ENCODE measurements around the gene CACNA1G.

Gene CACNA1G

GRCh38 chr17:50564916-50565315 lies 4.4 kb downstream of the CACNA1G start:
- in situ Hi-C loops (cut with MboI; ENCODE audit: low sequenced_read_pairs) = no loop called here

GRCh38 chr17:50565402-50566350 lies 5.2 kb downstream of the CACNA1G start:
- in situ Hi-C loops (cut with MboI; ENCODE audit: low sequenced_read_pairs) = no loop called here

DNA sequence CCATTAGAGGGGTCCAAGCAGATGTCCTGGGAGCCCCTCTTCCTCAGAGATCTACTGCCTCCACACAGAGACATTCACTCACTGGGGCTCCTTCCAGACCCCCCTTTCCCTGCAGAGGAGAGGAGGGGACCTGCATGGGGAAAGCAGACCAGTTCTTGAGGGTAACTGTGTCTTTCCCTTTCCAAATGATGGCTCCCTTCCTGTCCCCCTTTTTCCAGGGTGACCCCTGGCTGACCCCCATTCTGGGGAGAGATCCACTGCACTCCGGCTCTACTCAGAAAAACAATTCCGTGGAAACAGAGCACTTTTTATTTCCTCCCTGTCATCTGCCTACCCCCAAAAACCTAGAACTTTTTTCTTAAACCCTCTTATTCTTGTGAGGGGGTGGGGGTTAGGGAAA lies 6.4 kb downstream of the CACNA1G start:
- in situ Hi-C loops (cut with MboI; ENCODE audit: low sequenced_read_pairs) = no loop called here

GRCh38 chr17:50568659-50569058 lies 8.1 kb downstream of the CACNA1G start:
- in situ Hi-C loops (cut with MboI; ENCODE audit: low sequenced_read_pairs) = no loop called here

- in situ Hi-C loops (cut with MboI; ENCODE audit: low sequenced_read_pairs) = no loop called here
These were observed 9.1 kb downstream of the CACNA1G start for GRCh38 chr17:50569592-50569991.

- in situ Hi-C loops (cut with MboI; ENCODE audit: low sequenced_read_pairs) = no loop called here
These were observed 9.5 kb downstream of the CACNA1G start for GRCh38 chr17:50570032-50570431.

GRCh38 chr17:50570528-50570927 lies 10.0 kb downstream of the CACNA1G start:
- in situ Hi-C loops (cut with MboI; ENCODE audit: low sequenced_read_pairs) = no loop called here

DNA sequence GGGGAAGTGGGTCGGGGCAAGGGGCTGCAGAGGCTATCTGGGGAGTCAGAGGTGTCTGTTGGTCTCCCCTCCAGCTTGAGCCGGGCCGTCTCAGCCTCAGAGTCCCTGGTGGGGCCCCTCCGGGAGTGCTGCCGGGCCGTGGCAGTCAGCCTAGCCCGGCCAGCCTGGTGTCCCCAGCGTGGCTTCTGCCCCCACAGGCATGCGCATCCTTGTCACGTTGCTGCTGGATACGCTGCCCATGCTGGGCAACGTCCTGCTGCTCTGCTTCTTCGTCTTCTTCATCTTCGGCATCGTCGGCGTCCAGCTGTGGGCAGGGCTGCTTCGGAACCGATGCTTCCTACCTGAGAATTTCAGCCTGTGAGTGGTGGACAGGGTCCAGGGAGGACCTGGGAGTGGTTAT lies 11.2 kb downstream of the CACNA1G start:
- in situ Hi-C loops (cut with MboI; ENCODE audit: low sequenced_read_pairs) = no loop called here

GRCh38 chr17:50572541-50572940 lies 12.0 kb downstream of the CACNA1G start:
- in situ Hi-C loops (cut with MboI; ENCODE audit: low sequenced_read_pairs) = no loop called here

DNA sequence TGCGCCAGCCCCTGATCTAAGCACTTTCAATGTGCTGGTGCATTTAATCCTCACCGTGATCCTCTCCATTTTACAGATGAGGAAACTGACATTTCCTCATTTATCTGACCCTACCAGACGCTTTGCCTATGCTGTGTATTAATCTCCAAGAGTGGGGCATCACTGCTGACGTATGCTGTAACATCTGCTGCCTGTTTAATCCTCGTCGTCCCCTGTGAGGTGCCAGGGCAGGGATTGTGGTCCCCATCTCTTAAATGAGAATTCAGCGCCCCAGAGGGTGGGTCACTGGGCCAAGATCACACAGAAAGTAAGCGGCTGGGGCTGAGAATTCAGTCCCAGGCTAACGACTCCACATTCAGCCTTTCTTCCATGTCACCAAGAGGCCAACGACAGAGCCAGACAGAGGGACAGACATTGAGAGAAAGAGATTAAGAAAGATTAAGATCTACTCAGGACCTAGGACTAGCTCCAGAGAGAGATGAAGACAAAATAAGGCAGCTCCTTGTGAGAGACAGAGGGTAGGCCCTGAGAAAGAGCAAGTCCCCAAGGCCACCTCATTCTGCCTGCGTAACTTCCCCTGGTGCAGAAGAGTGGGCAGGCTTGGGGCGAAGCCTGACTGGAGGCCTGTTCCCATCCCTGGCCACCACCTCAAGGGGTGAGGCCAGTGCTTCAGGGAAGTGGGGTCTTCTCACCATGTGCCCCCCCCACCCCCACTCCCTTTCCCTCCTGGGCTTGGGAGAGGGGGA lies 13.5 kb downstream of the CACNA1G start:
- in situ Hi-C loops (cut with MboI; ENCODE audit: low sequenced_read_pairs) = no loop called here

DNA sequence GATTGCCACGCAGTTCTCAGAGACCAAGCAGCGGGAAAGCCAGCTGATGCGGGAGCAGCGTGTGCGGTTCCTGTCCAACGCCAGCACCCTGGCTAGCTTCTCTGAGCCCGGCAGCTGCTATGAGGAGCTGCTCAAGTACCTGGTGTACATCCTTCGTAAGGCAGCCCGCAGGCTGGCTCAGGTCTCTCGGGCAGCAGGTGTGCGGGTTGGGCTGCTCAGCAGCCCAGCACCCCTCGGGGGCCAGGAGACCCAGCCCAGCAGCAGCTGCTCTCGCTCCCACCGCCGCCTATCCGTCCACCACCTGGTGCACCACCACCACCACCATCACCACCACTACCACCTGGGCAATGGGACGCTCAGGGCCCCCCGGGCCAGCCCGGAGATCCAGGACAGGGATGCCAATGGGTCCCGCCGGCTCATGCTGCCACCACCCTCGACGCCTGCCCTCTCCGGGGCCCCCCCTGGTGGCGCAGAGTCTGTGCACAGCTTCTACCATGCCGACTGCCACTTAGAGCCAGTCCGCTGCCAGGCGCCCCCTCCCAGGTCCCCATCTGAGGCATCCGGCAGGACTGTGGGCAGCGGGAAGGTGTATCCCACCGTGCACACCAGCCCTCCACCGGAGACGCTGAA lies 15.2 kb downstream of the CACNA1G start:
- in situ Hi-C loops (cut with MboI; ENCODE audit: low sequenced_read_pairs) = no loop called here

GRCh38 chr17:50576864-50577263 lies 16.3 kb downstream of the CACNA1G start:
- in situ Hi-C loops (cut with MboI; ENCODE audit: low sequenced_read_pairs) = no loop called here

GRCh38 chr17:50577451-50577954 lies 17.0 kb downstream of the CACNA1G start:
- in situ Hi-C loops (cut with MboI; ENCODE audit: low sequenced_read_pairs) = no loop called here

DNA sequence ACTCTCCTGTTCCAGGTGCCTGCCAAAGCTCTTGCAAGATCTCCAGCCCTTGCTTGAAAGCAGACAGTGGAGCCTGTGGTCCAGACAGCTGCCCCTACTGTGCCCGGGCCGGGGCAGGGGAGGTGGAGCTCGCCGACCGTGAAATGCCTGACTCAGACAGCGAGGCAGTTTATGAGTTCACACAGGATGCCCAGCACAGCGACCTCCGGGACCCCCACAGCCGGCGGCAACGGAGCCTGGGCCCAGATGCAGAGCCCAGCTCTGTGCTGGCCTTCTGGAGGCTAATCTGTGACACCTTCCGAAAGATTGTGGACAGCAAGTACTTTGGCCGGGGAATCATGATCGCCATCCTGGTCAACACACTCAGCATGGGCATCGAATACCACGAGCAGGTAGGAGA lies 17.7 kb downstream of the CACNA1G start:
- in situ Hi-C loops (cut with MboI; ENCODE audit: low sequenced_read_pairs) = no loop called here

- in situ Hi-C loops (cut with MboI; ENCODE audit: low sequenced_read_pairs) = no loop called here
These were observed 18.9 kb downstream of the CACNA1G start for GRCh38 chr17:50579399-50579798.

- in situ Hi-C loops (cut with MboI; ENCODE audit: low sequenced_read_pairs) = no loop called here
These were observed 20.1 kb downstream of the CACNA1G start for GRCh38 chr17:50580646-50581045.

DNA sequence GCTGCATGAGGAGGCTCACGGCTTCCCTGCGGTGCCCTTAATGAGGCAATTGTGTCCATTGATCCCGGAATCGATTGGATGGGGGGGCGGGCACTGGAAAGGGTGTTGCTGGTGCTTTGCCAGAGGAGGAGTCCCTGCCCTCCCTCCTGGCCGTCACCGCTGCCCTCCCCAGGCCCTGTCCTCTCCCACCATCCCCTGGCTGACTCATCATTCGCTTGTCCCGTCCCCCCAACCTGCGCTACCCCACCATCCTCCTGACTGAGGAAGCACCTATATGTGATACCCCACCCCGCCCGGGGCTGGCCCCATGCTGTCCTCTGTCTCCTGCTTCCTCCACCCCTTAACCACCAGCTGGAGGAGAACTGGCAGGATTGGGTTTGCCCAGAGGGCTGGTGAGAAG lies 20.8 kb downstream of the CACNA1G start:
- in situ Hi-C loops (cut with MboI; ENCODE audit: low sequenced_read_pairs) = no loop called here

GRCh38 chr17:50582741-50583140 lies 22.2 kb downstream of the CACNA1G start:
- in situ Hi-C loops (cut with MboI; ENCODE audit: low sequenced_read_pairs) = no loop called here

DNA sequence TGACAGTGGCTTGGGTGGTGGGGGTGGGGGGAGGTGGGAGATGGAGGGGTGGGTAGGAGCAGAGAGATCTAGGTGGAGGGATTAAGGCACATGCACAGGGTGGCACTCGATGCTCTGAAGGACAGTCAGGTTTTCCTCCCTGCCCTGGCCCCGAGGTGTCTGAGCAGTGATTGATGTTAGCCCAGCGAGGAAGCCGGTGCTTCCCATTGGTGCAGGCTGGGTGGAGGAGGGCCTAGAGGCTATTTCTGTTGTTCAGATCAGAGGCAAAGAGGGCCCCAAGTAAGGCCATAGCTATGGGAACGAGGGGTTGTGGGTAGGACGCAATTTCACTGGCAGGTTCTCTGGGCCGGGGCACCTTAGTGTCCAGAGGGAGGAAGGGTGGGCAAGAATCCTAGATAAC lies 23.1 kb downstream of the CACNA1G start:
- in situ Hi-C loops (cut with MboI; ENCODE audit: low sequenced_read_pairs) = no loop called here

- in situ Hi-C loops (cut with MboI; ENCODE audit: low sequenced_read_pairs) = no loop called here
These were observed 23.6 kb downstream of the CACNA1G start for GRCh38 chr17:50584116-50584515.

- in situ Hi-C loops (cut with MboI; ENCODE audit: low sequenced_read_pairs) = no loop called here
These were observed 24.2 kb downstream of the CACNA1G start for GRCh38 chr17:50584749-50585148.

Data from HL-60/S4 (cell line).